K562 (cell line): ENCODE results near the gene RNF180. TPM values are rescaled to one million over a fixed set of nuclear protein-coding genes. Genes with fewer than 3 reads are reported as not detected.

ENCODE experiments used
- LARP7 ChIP-seq: fragments of 450-650 bp; IDR thresholded peaks from 2 replicates; pipeline ENCODE4 v1.6.1; 2016
- MYC ChIP-seq, 2 experiments: fragments of 250-450 bp in 1 of 2; sonication (Bioruptor Pico) in 1 of 2; IDR thresholded peaks; 2 replicates each; pipeline versions ENCODE4 v1.5.1 to v1.6.1; 2012 to 2021; ENCODE audit warnings: low read depth in 2 of 2, borderline replicate concordance in 1 of 2, improper control_type of control experiment in 1 of 2, low read length in 1 of 2, mild to moderate bottlenecking in 1 of 2, moderate library complexity in 1 of 2
- NR1H2 ChIP-seq: sonication (generic); formaldehyde crosslinking; IDR thresholded peaks from 2 replicates; pipeline ENCODE4 v1.4.0; 2020; ENCODE audit warnings: mild to moderate bottlenecking, missing genetic modification reagents
- WHSC1 ChIP-seq: IDR thresholded peaks from one replicate; pipeline ENCODE4 v1.6.1; 2012; ENCODE audit warnings: low read length, control low read depth, inconsistent platforms
- ZNF280B ChIP-seq: fragments of 250-450 bp; sonication (Bioruptor Pico); IDR thresholded peaks from 2 replicates; pipeline ENCODE4 v1.5.1; 2021; ENCODE audit warnings: mild to moderate bottlenecking
- ZSCAN29 ChIP-seq: fragments of 450-650 bp; IDR thresholded peaks from 2 replicates; pipeline ENCODE4 v1.6.1; 2017
- polyA plus RNA-seq, 8 experiments: library from polyadenylated mRNA; depleted of rRNA in 4 of 8; stranded (reverse) in 5 of 8; unstranded in 3 of 8; fragments of >200 nt; fragmentation: Nextera tagmentation in 2 of 8; fragmentation: Illumina TruSeq in 1 of 8; extraction: Ambion mirVana in 2 of 8; extraction: Trizol in 1 of 8; gene quantifications; 2 replicates each; pipeline versions ENCODE4 v1.2.1 to v1.2.3, GENCODE V29; 2011 to 2014; ENCODE audit warnings: inconsistent platforms in 1 of 8, missing spikeins in 1 of 8
- total RNA-seq, 7 experiments: library from RNA; depleted of rRNA in 6 of 7; stranded (reverse); fragments of >200 nt in 6 of 7; fragmentation: Illumina TruSeq in 2 of 7; extraction: Trizol in 2 of 7; gene quantifications; 2 replicates each; pipeline versions ENCODE4 v1.2.1 to v1.2.3, GENCODE V29; 2011 to 2021; ENCODE audit warnings: low replicate concordance in 1 of 7
- TF ChIP-seq, protein P1 (sequence below): fragments of 250-450 bp; sonication (Bioruptor Pico); IDR thresholded peaks from 2 replicates; pipeline ENCODE4 v1.8.0; 2021; ENCODE audit warnings: moderate library complexity, mild to moderate bottlenecking, inconsistent platforms
- TF ChIP-seq, protein P2 (sequence below): fragments of 250-450 bp; sonication (Bioruptor Pico); IDR thresholded peaks from 2 replicates; pipeline ENCODE4 v1.5.0; 2021; ENCODE audit warnings: mild to moderate bottlenecking, borderline replicate concordance
- TF ChIP-seq, protein P3 (sequence below), 3 experiments: fragments of 200-800 bp in 1 of 3; fragments of 250-450 bp in 1 of 3; fragments of 450-650 bp in 1 of 3; sonication (Bioruptor Pico) in 1 of 3; sonication (Bioruptor generic) in 1 of 3; formaldehyde crosslinking in 1 of 3; IDR thresholded peaks; 2 replicates each; pipeline versions ENCODE4 v1.6.1 to v1.8.0; 2016 to 2022; ENCODE audit warnings: mild to moderate bottlenecking in 2 of 3, missing genetic modification characterization in 2 of 3, missing compliant biosample characterization in 1 of 3, moderate library complexity in 1 of 3
- TF ChIP-seq, protein P4 (sequence below): fragments of 200-800 bp; sonication (Bioruptor generic); IDR thresholded peaks from 2 replicates; pipeline ENCODE4 v1.6.1; 2016; ENCODE audit warnings: missing genetic modification characterization, missing compliant biosample characterization

Gene RNF180
- total and polyA plus RNA-seq, 9 of the 15 experiments (the other 6 are each of a cell fraction or from before 2014, with no cell fraction given), result 0.05 TPM; not detected in 8

DNA sequence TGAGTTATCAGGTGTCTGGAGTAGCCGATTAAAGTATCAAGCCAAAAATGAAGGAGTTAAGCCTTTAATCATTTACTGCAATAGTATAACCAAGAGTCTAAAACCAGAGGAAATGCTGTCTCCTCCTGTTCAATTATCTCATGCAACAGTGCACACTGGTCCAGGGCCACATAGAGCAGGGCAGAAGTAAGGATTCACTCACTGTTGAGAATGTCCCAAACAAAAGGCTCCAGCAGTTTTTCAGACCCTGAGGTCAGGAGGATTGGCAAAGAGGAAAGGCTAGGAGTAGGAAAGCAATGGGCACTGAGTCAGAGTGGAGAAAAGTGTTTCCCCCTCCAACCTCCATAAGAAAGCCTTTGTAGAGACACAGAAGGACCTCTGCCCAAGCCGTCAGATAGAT is 168.2 kb downstream of the RNF180 start (continued):
- TF ChIP-seq, protein P1, sequence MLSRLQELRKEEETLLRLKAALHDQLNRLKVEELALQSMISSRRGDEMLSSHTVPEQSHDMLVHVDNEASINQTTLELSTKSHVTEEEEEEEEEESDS, result no peak
- no peak for TF ChIP-seq NR1H2 (CRISPR knock-in tag)
- no peak for TF ChIP-seq MYC (IDR thresholded peaks at IDR 0.05; ENCODE audit: low read depth, low read length)
- no peak for TF ChIP-seq MYC (CRISPR knock-in tag; IDR thresholded peaks at IDR 0.05; ENCODE audit: borderline replicate concordance, low read depth)
- TF ChIP-seq, protein P2, sequence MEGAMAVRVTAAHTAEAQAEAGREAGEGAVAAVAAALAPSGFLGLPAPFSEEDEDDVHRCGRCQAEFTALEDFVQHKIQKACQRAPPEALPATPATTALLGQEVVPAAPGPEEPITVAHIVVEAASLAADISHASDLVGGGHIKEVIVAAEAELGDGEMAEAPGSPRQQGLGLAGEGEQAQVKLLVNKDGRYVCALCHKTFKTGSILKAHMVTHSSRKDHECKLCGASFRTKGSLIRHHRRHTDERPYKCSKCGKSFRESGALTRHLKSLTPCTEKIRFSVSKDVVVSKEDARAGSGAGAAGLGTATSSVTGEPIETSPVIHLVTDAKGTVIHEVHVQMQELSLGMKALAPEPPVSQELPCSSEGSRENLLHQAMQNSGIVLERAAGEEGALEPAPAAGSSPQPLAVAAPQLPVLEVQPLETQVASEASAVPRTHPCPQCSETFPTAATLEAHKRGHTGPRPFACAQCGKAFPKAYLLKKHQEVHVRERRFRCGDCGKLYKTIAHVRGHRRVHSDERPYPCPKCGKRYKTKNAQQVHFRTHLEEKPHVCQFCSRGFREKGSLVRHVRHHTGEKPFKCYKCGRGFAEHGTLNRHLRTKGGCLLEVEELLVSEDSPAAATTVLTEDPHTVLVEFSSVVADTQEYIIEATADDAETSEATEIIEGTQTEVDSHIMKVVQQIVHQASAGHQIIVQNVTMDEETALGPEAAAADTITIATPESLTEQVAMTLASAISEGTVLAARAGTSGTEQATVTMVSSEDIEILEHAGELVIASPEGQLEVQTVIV, result no peak
- TF ChIP-seq, protein P3, sequence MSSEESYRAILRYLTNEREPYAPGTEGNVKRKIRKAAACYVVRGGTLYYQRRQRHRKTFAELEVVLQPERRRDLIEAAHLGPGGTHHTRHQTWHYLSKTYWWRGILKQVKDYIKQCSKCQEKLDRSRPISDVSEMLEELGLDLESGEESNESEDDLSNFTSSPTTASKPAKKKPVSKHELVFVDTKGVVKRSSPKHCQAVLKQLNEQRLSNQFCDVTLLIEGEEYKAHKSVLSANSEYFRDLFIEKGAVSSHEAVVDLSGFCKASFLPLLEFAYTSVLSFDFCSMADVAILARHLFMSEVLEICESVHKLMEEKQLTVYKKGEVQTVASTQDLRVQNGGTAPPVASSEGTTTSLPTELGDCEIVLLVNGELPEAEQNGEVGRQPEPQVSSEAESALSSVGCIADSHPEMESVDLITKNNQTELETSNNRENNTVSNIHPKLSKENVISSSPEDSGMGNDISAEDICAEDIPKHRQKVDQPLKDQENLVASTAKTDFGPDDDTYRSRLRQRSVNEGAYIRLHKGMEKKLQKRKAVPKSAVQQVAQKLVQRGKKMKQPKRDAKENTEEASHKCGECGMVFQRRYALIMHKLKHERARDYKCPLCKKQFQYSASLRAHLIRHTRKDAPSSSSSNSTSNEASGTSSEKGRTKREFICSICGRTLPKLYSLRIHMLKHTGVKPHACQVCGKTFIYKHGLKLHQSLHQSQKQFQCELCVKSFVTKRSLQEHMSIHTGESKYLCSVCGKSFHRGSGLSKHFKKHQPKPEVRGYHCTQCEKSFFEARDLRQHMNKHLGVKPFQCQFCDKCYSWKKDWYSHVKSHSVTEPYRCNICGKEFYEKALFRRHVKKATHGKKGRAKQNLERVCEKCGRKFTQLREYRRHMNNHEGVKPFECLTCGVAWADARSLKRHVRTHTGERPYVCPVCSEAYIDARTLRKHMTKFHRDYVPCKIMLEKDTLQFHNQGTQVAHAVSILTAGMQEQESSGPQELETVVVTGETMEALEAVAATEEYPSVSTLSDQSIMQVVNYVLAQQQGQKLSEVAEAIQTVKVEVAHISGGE (CRISPR knock-in tag; IDR thresholded peaks at IDR 0.05), result no peak
- TF ChIP-seq LARP7, result no peak
- TF ChIP-seq ZNF280B (CRISPR knock-in tag), result no peak
- no peak for TF ChIP-seq ZSCAN29
- TF ChIP-seq, protein P4, sequence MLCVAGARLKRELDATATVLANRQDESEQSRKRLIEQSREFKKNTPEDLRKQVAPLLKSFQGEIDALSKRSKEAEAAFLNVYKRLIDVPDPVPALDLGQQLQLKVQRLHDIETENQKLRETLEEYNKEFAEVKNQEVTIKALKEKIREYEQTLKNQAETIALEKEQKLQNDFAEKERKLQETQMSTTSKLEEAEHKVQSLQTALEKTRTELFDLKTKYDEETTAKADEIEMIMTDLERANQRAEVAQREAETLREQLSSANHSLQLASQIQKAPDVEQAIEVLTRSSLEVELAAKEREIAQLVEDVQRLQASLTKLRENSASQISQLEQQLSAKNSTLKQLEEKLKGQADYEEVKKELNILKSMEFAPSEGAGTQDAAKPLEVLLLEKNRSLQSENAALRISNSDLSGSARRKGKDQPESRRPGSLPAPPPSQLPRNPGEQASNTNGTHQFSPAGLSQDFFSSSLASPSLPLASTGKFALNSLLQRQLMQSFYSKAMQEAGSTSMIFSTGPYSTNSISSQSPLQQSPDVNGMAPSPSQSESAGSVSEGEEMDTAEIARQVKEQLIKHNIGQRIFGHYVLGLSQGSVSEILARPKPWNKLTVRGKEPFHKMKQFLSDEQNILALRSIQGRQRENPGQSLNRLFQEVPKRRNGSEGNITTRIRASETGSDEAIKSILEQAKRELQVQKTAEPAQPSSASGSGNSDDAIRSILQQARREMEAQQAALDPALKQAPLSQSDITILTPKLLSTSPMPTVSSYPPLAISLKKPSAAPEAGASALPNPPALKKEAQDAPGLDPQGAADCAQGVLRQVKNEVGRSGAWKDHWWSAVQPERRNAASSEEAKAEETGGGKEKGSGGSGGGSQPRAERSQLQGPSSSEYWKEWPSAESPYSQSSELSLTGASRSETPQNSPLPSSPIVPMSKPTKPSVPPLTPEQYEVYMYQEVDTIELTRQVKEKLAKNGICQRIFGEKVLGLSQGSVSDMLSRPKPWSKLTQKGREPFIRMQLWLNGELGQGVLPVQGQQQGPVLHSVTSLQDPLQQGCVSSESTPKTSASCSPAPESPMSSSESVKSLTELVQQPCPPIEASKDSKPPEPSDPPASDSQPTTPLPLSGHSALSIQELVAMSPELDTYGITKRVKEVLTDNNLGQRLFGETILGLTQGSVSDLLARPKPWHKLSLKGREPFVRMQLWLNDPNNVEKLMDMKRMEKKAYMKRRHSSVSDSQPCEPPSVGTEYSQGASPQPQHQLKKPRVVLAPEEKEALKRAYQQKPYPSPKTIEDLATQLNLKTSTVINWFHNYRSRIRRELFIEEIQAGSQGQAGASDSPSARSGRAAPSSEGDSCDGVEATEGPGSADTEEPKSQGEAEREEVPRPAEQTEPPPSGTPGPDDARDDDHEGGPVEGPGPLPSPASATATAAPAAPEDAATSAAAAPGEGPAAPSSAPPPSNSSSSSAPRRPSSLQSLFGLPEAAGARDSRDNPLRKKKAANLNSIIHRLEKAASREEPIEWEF (CRISPR knock-in tag), result no peak
- no peak for TF ChIP-seq WHSC1
